Measurements from ENCODE around the gene GFOD1. TPM values are rescaled to one million over a fixed set of nuclear protein-coding genes. Genes with fewer than 3 reads are reported as not detected.

The GFOD1 gene
- polyA plus RNA-seq, 1 of the 3 experiments (the other 2 are of a cell fraction): 1.6 TPM

GRCh38 chr6:13318821-13319220 lies 168.6 kb downstream of the GFOD1 start:
- H3K36me3 ChIP-seq (replicated peaks in 1 of 2; ENCODE audit: control insufficient read depth in 1 of 2, insufficient read depth in 2 of 2, low read length in 1 of 2): peaks cover 80 to 83% of the 10 kb centered on the region in 2 experiments
- no peaks in the 10 kb centered on the region; the same call in 1 of the 2 replicates for H3K79me2 ChIP-seq (ENCODE audit: insufficient read depth)
- H4K20me1 ChIP-seq (ENCODE audit: insufficient read depth): no peaks in the 10 kb centered on the region
- H3K9me3 ChIP-seq: no peaks in the 10 kb centered on the region
- H3K27ac ChIP-seq (ENCODE audit: low read depth in 2 of 2, low read length in 1 of 2): no peak overlapping the region
- H2AFZ ChIP-seq (ENCODE audit: low read depth): no peak overlapping the region
- no peaks in the 10 kb centered on the region for H3K9me2 ChIP-seq
- TF ChIP-seq MEF2A (IDR thresholded peaks at IDR 0.05; ENCODE audit: borderline replicate concordance, low read depth): no peak
- TF ChIP-seq EZH2phosphoT487 (IDR thresholded peaks at IDR 0.05; ENCODE audit: borderline replicate concordance, low read depth): no peak
- TF ChIP-seq, protein P1, sequence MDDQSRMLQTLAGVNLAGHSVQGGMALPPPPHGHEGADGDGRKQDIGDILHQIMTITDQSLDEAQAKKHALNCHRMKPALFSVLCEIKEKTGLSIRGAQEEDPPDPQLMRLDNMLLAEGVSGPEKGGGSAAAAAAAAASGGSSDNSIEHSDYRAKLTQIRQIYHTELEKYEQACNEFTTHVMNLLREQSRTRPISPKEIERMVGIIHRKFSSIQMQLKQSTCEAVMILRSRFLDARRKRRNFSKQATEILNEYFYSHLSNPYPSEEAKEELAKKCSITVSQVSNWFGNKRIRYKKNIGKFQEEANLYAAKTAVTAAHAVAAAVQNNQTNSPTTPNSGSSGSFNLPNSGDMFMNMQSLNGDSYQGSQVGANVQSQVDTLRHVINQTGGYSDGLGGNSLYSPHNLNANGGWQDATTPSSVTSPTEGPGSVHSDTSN (IDR thresholded peaks at IDR 0.05): no peak
- no peak for TF ChIP-seq SMC3 (IDR thresholded peaks at IDR 0.05; ENCODE audit: low read depth, low read length)
- ChIA-PET CTCF (no interaction called here), POLR2A (no interaction called here)
- H3K4me3 ChIP-seq (ENCODE audit: low read depth in 2 of 2, low read length in 1 of 2): no peak overlapping the region
- no peak overlapping the region for H3K9ac ChIP-seq
- WGBS (ENCODE audit: low lambda C conversion rate): 91% methylated on average over 2 of the region's 2 CpGs
- H3K27me3 ChIP-seq (ENCODE audit: insufficient read depth): no peaks in the 10 kb centered on the region
- no peaks in the 10 kb centered on the region for H3K4me1 ChIP-seq (ENCODE audit: control insufficient read depth in 1 of 2, insufficient read depth in 2 of 2, low read depth in 1 of 2, low read length in 1 of 2)
- H3K4me2 ChIP-seq: no peak overlapping the region
- H3F3A ChIP-seq (replicated peaks; ENCODE audit: insufficient read depth): no peaks in the 10 kb centered on the region
- DNase-seq: no peak

- POLR2A ChIA-PET: interaction anchor here (0.6 kb wide), 1 partner anchor 73 kb away, joined by 3 read pairs; no protein-coding TSS in a partner anchor
- Histone ChIP-seq H3K27ac (ENCODE audit: low read depth in 2 of 2, low read length in 1 of 2) (no peak overlapping the region), H3K9me2 (no peaks in the 10 kb centered on the region), H4K20me1 (ENCODE audit: insufficient read depth) (no peaks in the 10 kb centered on the region), H3K4me1 (ENCODE audit: control insufficient read depth in 1 of 2, insufficient read depth in 2 of 2, low read depth in 1 of 2, low read length in 1 of 2) (no peaks in the 10 kb centered on the region), H3K4me3 (ENCODE audit: low read depth in 2 of 2, low read length in 1 of 2) (no peak overlapping the region), H3K4me2 (no peak overlapping the region), H3K9me3 (no peaks in the 10 kb centered on the region), H3K79me2 (ENCODE audit: insufficient read depth) (no peaks in the 10 kb centered on the region; the same call in 1 of the 2 replicates), H3K27me3 (ENCODE audit: insufficient read depth) (no peaks in the 10 kb centered on the region), H3F3A (replicated peaks; ENCODE audit: insufficient read depth) (no peaks in the 10 kb centered on the region), H2AFZ (ENCODE audit: low read depth) (no peak overlapping the region), H3K9ac (no peak overlapping the region), H3K36me3 (replicated peaks in 1 of 2; ENCODE audit: control insufficient read depth in 1 of 2, insufficient read depth in 2 of 2, low read length in 1 of 2) (peaks cover 81 to 82% of the 10 kb centered on the region in 2 experiments)
- WGBS (ENCODE audit: low lambda C conversion rate): 90% methylated on average over 5 of the region's 5 CpGs
- DNase-seq: no peak
- CTCF ChIA-PET: no interaction called here
- TF ChIP-seq SMC3 (IDR thresholded peaks at IDR 0.05; ENCODE audit: low read depth, low read length): no peak
- no peak for TF ChIP-seq TEAD4 (IDR thresholded peaks at IDR 0.05; ENCODE audit: borderline replicate concordance, insufficient read depth)
- TF ChIP-seq CTCF (IDR thresholded peaks at IDR 0.05): no peak
- no peak for TF ChIP-seq MAX (IDR thresholded peaks at IDR 0.05; ENCODE audit: low read depth)
- no peak for TF ChIP-seq FOXJ3 (CRISPR knock-in tag; IDR thresholded peaks at IDR 0.05)
- TF ChIP-seq SIN3A (IDR thresholded peaks at IDR 0.05; ENCODE audit: borderline replicate concordance, low read depth, low read length): no peak
- TF ChIP-seq, protein P2, sequence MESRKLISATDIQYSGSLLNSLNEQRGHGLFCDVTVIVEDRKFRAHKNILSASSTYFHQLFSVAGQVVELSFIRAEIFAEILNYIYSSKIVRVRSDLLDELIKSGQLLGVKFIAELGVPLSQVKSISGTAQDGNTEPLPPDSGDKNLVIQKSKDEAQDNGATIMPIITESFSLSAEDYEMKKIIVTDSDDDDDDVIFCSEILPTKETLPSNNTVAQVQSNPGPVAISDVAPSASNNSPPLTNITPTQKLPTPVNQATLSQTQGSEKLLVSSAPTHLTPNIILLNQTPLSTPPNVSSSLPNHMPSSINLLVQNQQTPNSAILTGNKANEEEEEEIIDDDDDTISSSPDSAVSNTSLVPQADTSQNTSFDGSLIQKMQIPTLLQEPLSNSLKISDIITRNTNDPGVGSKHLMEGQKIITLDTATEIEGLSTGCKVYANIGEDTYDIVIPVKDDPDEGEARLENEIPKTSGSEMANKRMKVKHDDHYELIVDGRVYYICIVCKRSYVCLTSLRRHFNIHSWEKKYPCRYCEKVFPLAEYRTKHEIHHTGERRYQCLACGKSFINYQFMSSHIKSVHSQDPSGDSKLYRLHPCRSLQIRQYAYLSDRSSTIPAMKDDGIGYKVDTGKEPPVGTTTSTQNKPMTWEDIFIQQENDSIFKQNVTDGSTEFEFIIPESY (IDR thresholded peaks at IDR 0.05; ENCODE audit: borderline replicate concordance, low read depth): no peak
- TF ChIP-seq REST (IDR thresholded peaks at IDR 0.05; ENCODE audit: low read depth, low read length): no peak
- no peak for TF ChIP-seq USF1 (IDR thresholded peaks at IDR 0.05; ENCODE audit: borderline replicate concordance, low read depth)
- TF ChIP-seq FOXM1 (IDR thresholded peaks at IDR 0.05; ENCODE audit: low read depth): no peak
- TF ChIP-seq POLR2AphosphoS5 (IDR thresholded peaks at IDR 0.05; ENCODE audit: low read depth, low read length): no peak
- no peak for TF ChIP-seq CHD2 (IDR thresholded peaks at IDR 0.05; ENCODE audit: low read length, partially characterized antibody)
- TF ChIP-seq EP300 (IDR thresholded peaks at IDR 0.05; ENCODE audit: borderline replicate concordance in 1 of 2, low read depth in 1 of 2, low read length in 1 of 2): no peak
- no peak for TF ChIP-seq TCF12 (IDR thresholded peaks at IDR 0.05)
- TF ChIP-seq TAF1 (IDR thresholded peaks at IDR 0.05; ENCODE audit: borderline replicate concordance, low read depth, low read length): no peak
These were observed 171.5 kb downstream of the GFOD1 start for GRCh38 chr6:13315896-13316295.
